Panc1 (cell line): Measurements from ENCODE around the gene SLCO2B1. TPM values are rescaled to one million over a fixed set of nuclear protein-coding genes. Genes with fewer than 3 reads are reported as not detected.

Source experiments
- ATAC-seq: fragments of 200-7000 bp; cut with Tn5 transposase; 2 replicates; pipeline ENCODE4 v1.9.1; 2020; ENCODE audit warnings: mild to moderate bottlenecking, moderate library complexity
- BruUV-seq: library from RNA; stranded (reverse); fragments of 400-500 nt; replicated peaks from 2 replicates; lab custom pipeline; 2021; lab: Mats Ljungman, UMichigan
- CTCF ChIA-PET: fragments of 300-600 bp; sonication (Branson Sonifier 250); formaldehyde crosslinking; loops from one replicate; lab custom pipeline; 2022; ENCODE audit warnings: antibody characterized with exemption; lab: Charles Lee
- POLR2A ChIA-PET: fragments of 300-600 bp; sonication (Branson Sonifier 250); formaldehyde crosslinking; loops from one replicate; lab custom pipeline; 2022; ENCODE audit warnings: antibody characterized with exemption; lab: Charles Lee
- DNase-seq: peaks from one replicate; pipeline ENCODE4 v3.0.0-alpha.2; 2010; ENCODE audit warnings: low read depth, low spot score
- H3K27ac ChIP-seq: 2 replicates; pipeline ENCODE4 v1.5.1; 2011; ENCODE audit warnings: mild to moderate bottlenecking, low read length, inconsistent platforms
- H3K27me3 ChIP-seq: fragments of 200-500 bp; sonication (Bioruptor generic); 2 replicates; pipeline ENCODE4 v1.6.0; 2014; ENCODE audit warnings: low read length, inconsistent platforms; ENCODE audit not compliant: control insufficient read depth, insufficient read depth
- H3K36me3 ChIP-seq: fragments of 200-500 bp; sonication (Bioruptor generic); 2 replicates; pipeline ENCODE4 v1.5.1; 2014; ENCODE audit warnings: inconsistent platforms, mild to moderate bottlenecking, low read length, moderate library complexity; ENCODE audit not compliant: control insufficient read depth, insufficient read depth
- H3K4me1 ChIP-seq: 2 replicates; pipeline ENCODE4 v1.5.1; 2011; ENCODE audit warnings: inconsistent platforms, mild to moderate bottlenecking, low read length, moderate library complexity; ENCODE audit not compliant: control insufficient read depth, insufficient read depth
- H3K4me3 ChIP-seq, 2 experiments: 2 replicates each; pipeline ENCODE4 v1.5.1; 2011 to 2012; ENCODE audit warnings: low read depth in 2 of 2, low read length in 2 of 2, mild to moderate bottlenecking in 2 of 2, inconsistent platforms in 1 of 2, moderate library complexity in 1 of 2
- H3K9me3 ChIP-seq: fragments of 200-500 bp; sonication (Bioruptor generic); 2 replicates; pipeline ENCODE4 v1.5.1; 2014; ENCODE audit warnings: low read depth, mild to moderate bottlenecking, inconsistent platforms, low read length, moderate library complexity; ENCODE audit not compliant: control insufficient read depth, insufficient read depth
- CTCF ChIP-seq: fragments of 450-650 bp; IDR thresholded peaks from 2 replicates; pipeline ENCODE4 v1.5.1; 2017; ENCODE audit warnings: mild to moderate bottlenecking
- POLR2AphosphoS5 ChIP-seq: IDR thresholded peaks from 2 replicates; pipeline ENCODE4 v1.6.1; 2012; ENCODE audit warnings: mild to moderate bottlenecking, low read depth, low read length, moderate library complexity
- REST ChIP-seq, 2 experiments: IDR thresholded peaks; 2 replicates each; pipeline ENCODE4 v1.6.1; 2011 to 2012; ENCODE audit warnings: low read depth in 2 of 2, control low read depth in 1 of 2, low read length in 1 of 2, mild to moderate bottlenecking in 1 of 2, moderate library complexity in 1 of 2; ENCODE audit not compliant: insufficient read depth in 1 of 2
- SIN3A ChIP-seq: IDR thresholded peaks from 2 replicates; pipeline ENCODE4 v1.6.1; 2012; ENCODE audit warnings: low read depth, mild to moderate bottlenecking, low read length, moderate library complexity, borderline replicate concordance; ENCODE audit not compliant: insufficient read depth
- TCF7L2 ChIP-seq: IDR thresholded peaks from 2 replicates; pipeline ENCODE4 v1.6.1; 2011; ENCODE audit warnings: mild to moderate bottlenecking, low read depth, low read length, inconsistent platforms
- in situ Hi-C: cut with HindIII; loops from 2 replicates; pipeline ENCODE4 v1.10.0; 2016; ENCODE audit warnings: low sequenced_read_pairs, low pct_unique_long_range_greater_than_20kb
- intact Hi-C: fragments of 100-400 bp; cut with micrococcal nuclease; formaldehyde crosslinking; loops from one replicate; pipeline ENCODE4 v1.10.0; 2022; ENCODE audit not compliant: unreplicated experiment
- total RNA-seq: library from RNA; stranded (reverse); gene quantifications from one replicate; pipeline ENCODE4 v1.2.1, GENCODE V29; 2021; ENCODE audit not compliant: unreplicated experiment

Gene SLCO2B1
- total RNA-seq, 1 experiment from 2014 or later, result 0.77 TPM

GRCh38 chr11:75182664-75183063 is 31.8 kb downstream of the SLCO2B1 start:
- POLR2A ChIA-PET, result no interaction called here
- H3K4me3 ChIP-seq, result no peak overlapping the region
- in situ Hi-C loops (no loop called here), intact Hi-C loops (no loop called here)
- H3K27me3 ChIP-seq, result 0 out of 2 replicates have a peak, but pooled peaks cover 3% of the 10 kb centered on the region
- DNase-seq, result no peak
- ATAC-seq, result no peak
- no peaks in the 10 kb centered on the region for H3K9me3 ChIP-seq
- CTCF ChIA-PET, result interaction anchor here (1.2 kb wide), 1 partner anchor 22 kb away, joined by 5 read pairs; no protein-coding TSS in a partner anchor
- H3K4me1 ChIP-seq, result no peaks in the 10 kb centered on the region
- H3K27ac ChIP-seq, result no peak overlapping the region
- TF ChIP-seq SIN3A (no peak), POLR2AphosphoS5 (no peak), CTCF (no peak), REST (IDR thresholded peaks at IDR 0.05; ENCODE audit: insufficient read depth in 1 of 2, low read depth in 2 of 2, low read length in 1 of 2) (no peak)
- no TSS peak for BruUV-seq
- H3K36me3 ChIP-seq, result no peaks in the 10 kb centered on the region

GRCh38 chr11:75184051-75184450 is 33.1 kb downstream of the SLCO2B1 start:
- ATAC-seq, result no peak
- intact Hi-C loops, result no loop called here

More at GRCh38 chr11:75184051-75184450, 33.1 kb downstream of the SLCO2B1 start:
- in situ Hi-C loops, result no loop called here
- H3K27ac ChIP-seq, result no peak overlapping the region
- H3K9me3 ChIP-seq, result no peaks in the 10 kb centered on the region
- TF ChIP-seq TCF7L2 (no peak), REST (IDR thresholded peaks at IDR 0.05; ENCODE audit: insufficient read depth in 1 of 2, low read depth in 2 of 2, low read length in 1 of 2) (no peak), SIN3A (no peak), POLR2AphosphoS5 (no peak), CTCF (no peak)
- H3K4me1 ChIP-seq, result no peaks in the 10 kb centered on the region
- BruUV-seq, result no TSS peak
- CTCF ChIA-PET, result no interaction called here
- H3K36me3 ChIP-seq, result no peaks in the 10 kb centered on the region
- no peak for DNase-seq
- POLR2A ChIA-PET, result interaction anchor here (0.6 kb wide), 1 partner anchor 9 kb away, joined by 8 read pairs; no protein-coding TSS in a partner anchor
- no peak overlapping the region for H3K4me3 ChIP-seq
- 0 out of 2 replicates have a peak, but pooled peaks cover 3% of the 10 kb centered on the region for H3K27me3 ChIP-seq
